Measurements from ENCODE around the gene ASB2. TPM values are rescaled to one million over a fixed set of nuclear protein-coding genes. Genes with fewer than 3 reads are reported as not detected.

ASB2 gene
- total RNA-seq, 1 donor from 2014 or later, result not detected

DNA sequence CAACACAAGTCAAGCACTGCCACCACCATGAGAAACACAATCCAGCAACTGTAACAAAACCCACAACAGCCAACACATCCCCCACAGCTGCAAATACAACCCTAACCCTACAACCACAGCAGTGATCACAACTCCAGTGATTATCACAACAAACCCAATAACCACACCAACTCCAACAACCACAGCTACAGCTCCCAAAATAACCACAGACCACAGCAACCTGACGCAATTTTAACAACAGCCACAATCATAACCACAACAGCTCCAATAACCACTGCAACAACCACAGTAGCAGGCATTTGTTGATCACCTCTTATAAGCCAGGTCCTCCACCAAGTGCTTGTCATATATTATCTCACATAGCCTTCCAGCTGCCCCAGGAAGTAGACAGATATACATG lies 91.4 kb downstream of the ASB2 start:
- Mint-ChIP-seq H3K4me1 (ENCODE audit: low read depth) (no peaks in the 10 kb centered on the region), H3K4me3 (ENCODE audit: low read depth) (no peak overlapping the region), H3K27ac (no peak overlapping the region), H3K27me3 (peaks cover 9% of the 10 kb centered on the region), H3K36me3 (ENCODE audit: insufficient read depth) (no peaks in the 10 kb centered on the region), H3K9me3 (ENCODE audit: low read depth) (no peaks in the 10 kb centered on the region)
- TF ChIP-seq, protein P1, sequence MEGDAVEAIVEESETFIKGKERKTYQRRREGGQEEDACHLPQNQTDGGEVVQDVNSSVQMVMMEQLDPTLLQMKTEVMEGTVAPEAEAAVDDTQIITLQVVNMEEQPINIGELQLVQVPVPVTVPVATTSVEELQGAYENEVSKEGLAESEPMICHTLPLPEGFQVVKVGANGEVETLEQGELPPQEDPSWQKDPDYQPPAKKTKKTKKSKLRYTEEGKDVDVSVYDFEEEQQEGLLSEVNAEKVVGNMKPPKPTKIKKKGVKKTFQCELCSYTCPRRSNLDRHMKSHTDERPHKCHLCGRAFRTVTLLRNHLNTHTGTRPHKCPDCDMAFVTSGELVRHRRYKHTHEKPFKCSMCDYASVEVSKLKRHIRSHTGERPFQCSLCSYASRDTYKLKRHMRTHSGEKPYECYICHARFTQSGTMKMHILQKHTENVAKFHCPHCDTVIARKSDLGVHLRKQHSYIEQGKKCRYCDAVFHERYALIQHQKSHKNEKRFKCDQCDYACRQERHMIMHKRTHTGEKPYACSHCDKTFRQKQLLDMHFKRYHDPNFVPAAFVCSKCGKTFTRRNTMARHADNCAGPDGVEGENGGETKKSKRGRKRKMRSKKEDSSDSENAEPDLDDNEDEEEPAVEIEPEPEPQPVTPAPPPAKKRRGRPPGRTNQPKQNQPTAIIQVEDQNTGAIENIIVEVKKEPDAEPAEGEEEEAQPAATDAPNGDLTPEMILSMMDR (IDR thresholded peaks at IDR 0.05; ENCODE audit: unreplicated experiment), result no peak
- no peak for DNase-seq (ENCODE audit: low spot score, unreplicated experiment)

Small RNA genes within 50 kb of the gene (microRNA-seq; reads per million reads assigned to microRNA genes)
- not detected for gene MIR4506 (ENCODE audit: borderline number of aligned reads, unreplicated experiment)

Other genes with a start within 250 kb of the ASB2 start
- gene PRIMA1, start 188.1 kb downstream of the ASB2 start, total RNA-seq, result 3.2 and 4.0 TPM in 2 replicates
- gene FAM181A, start 49.2 kb downstream of the ASB2 start, total RNA-seq, result not detected in 2 replicates
- not detected in 2 replicates for gene CCDC197, start 20.7 kb upstream of the ASB2 start, total RNA-seq
- 7.0 and 7.4 TPM in 2 replicates for gene OTUB2, start 49.8 kb upstream of the ASB2 start, total RNA-seq
- gene DDX24, start 104.6 kb upstream of the ASB2 start, total RNA-seq, result 139 and 141 TPM in 2 replicates
- 28.9 TPM in 2 replicates for gene IFI27L1, start 104.7 kb upstream of the ASB2 start, total RNA-seq
- 5.8 and 7.5 TPM in 2 replicates for gene IFI27, start 134.2 kb upstream of the ASB2 start, total RNA-seq
- 27.4 and 32.2 TPM in 2 replicates for gene IFI27L2, start 153.0 kb upstream of the ASB2 start, total RNA-seq
- gene PPP4R4, start 197.8 kb upstream of the ASB2 start, total RNA-seq, result 12.8 and 13.5 TPM in 2 replicates

Data from progenitor cell of endocrine pancreas (in vitro differentiated cells).